SU-DHL-6 (cell line): ENCODE results near the gene PCBP1.
A peak's percentile ranks its signal among the peaks of the same experiment; 100 is the strongest.

Source experiments
- H2AFZ ChIP-seq: fragments of 200-600 bp; sonication (generic); 2 replicates; pipeline ENCODE4 v1.6.1; 2014; ENCODE audit warnings: low read depth, mild to moderate bottlenecking, moderate library complexity, mixed read lengths, antibody characterized with exemption, low read length; ENCODE audit not compliant: severe bottlenecking
- H3F3A ChIP-seq: fragments of 200-600 bp; shearing (Covaris generic); 2 replicates; pipeline ENCODE4 v1.6.0; 2016; ENCODE audit warnings: antibody characterized with exemption, mild to moderate bottlenecking; ENCODE audit not compliant: insufficient read depth
- H3K27ac ChIP-seq: fragments of 200-600 bp; sonication (generic); 2 replicates; pipeline ENCODE4 v1.5.1; 2016; ENCODE audit warnings: low read depth, mild to moderate bottlenecking, low read length, moderate library complexity, mixed read lengths
- H3K27me3 ChIP-seq: fragments of 200-600 bp; sonication (generic), shearing (Covaris generic); 2 replicates; pipeline ENCODE4 v1.6.0; 2014; ENCODE audit warnings: mild to moderate bottlenecking, low read length
- H3K36me3 ChIP-seq: fragments of 200-600 bp; sonication (generic); 2 replicates; pipeline ENCODE4 v1.6.1; 2014; ENCODE audit warnings: mild to moderate bottlenecking, low read length, mixed read lengths
- H3K4me2 ChIP-seq: fragments of 300-600, 200-600 bp; shearing (Covaris generic), sonication (generic); 2 replicates; pipeline ENCODE4 v1.6.0; 2014; ENCODE audit warnings: low read length, low read depth, mild to moderate bottlenecking; ENCODE audit not compliant: poor library complexity, severe bottlenecking
- H3K4me3 ChIP-seq: fragments of 200-600 bp; sonication (generic); 2 replicates; pipeline ENCODE4 v1.5.1; 2014; ENCODE audit warnings: antibody characterized with exemption, low read length, mild to moderate bottlenecking, mixed read lengths; ENCODE audit not compliant: insufficient read depth, poor library complexity, severe bottlenecking
- H3K79me2 ChIP-seq: fragments of 200-600 bp; sonication (generic); 2 replicates; pipeline ENCODE4 v1.6.1; 2014; ENCODE audit warnings: mild to moderate bottlenecking, low read length, moderate library complexity; ENCODE audit not compliant: insufficient read depth
- H3K9ac ChIP-seq: fragments of 200-600 bp; sonication (generic); 2 replicates; pipeline ENCODE4 v1.7.0; 2014; ENCODE audit warnings: mild to moderate bottlenecking, low read length
- H3K9me2 ChIP-seq: fragments of 200-600 bp; sonication (generic); replicated peaks from 2 replicates; pipeline ENCODE4 v1.6.1; 2014; ENCODE audit warnings: low read length; ENCODE audit not compliant: insufficient read depth
- H3K9me3 ChIP-seq: fragments of 200-600 bp; sonication (generic); 2 replicates; pipeline ENCODE4 v1.6.1; 2014; ENCODE audit warnings: low read length, mixed read lengths; ENCODE audit not compliant: insufficient read depth
- H4K20me1 ChIP-seq: fragments of 200-600 bp; sonication (generic); 2 replicates; pipeline ENCODE4 v1.6.1; 2014; ENCODE audit warnings: low read depth, mild to moderate bottlenecking, antibody characterized with exemption, low read length, moderate library complexity, mixed read lengths
- EZH2phosphoT487 ChIP-seq: fragments of 200-600 bp; sonication (generic), shearing (Covaris generic); conservative IDR thresholded peaks from 2 replicates; pipeline ENCODE4 v1.6.1; 2018; ENCODE audit warnings: mild to moderate bottlenecking, antibody characterized with exemption, low read length, moderate library complexity, mixed read lengths
- TF ChIP-seq, protein P1 (sequence below): fragments of 200-600 bp; sonication (generic); IDR thresholded peaks from one replicate; pipeline ENCODE4 v1.5.1; 2017; ENCODE audit warnings: antibody characterized with exemption, mild to moderate bottlenecking, low read length, moderate library complexity; ENCODE audit not compliant: insufficient read depth, poor library complexity, severe bottlenecking

PCBP1 gene

DNA sequence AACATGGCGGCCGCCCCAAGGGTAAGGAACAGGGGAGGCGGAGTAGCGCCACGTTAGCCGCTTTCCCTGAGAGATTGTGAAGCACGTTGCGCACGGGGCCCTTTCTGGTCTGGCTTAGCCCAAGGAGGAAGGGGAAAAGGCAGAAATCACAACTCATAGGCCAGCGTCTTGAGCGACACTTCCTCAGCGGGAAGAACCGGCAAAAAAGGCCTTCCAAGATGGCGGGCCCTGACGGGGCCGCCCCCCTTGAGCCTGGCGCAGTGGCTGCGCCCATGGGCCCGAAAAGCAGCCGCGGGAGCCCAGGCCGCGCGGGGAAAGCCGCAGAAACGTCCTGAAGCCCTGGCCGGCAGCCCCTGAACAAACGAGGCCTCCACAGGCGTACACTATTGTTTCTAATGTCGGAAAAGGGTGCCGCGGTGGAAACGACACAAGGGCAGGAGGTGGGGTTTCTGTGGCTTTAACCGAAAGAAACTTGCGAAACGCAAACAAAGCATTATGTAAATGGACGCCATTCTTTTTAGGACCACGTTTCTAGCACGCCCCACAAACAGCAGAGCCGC is 919 bp upstream of the PCBP1 start:
- H3K79me2 ChIP-seq, result peaks cover 20% of the 10 kb centered on the region
- H3K9ac ChIP-seq, result peak overlapping the region; percentile 99
- no peaks in the 10 kb centered on the region for H3K9me3 ChIP-seq
- H3K4me2 ChIP-seq, result peak overlapping the region; percentile 96
- H3F3A ChIP-seq, result peaks cover 69% of the 10 kb centered on the region
- H3K4me3 ChIP-seq, result peak overlapping the region; percentile 64
- peak overlapping the region; percentile 98 for H3K27ac ChIP-seq
- peaks cover 15% of the 10 kb centered on the region for H3K36me3 ChIP-seq
- TF ChIP-seq EZH2phosphoT487, result no peak
- TF ChIP-seq, protein P1, sequence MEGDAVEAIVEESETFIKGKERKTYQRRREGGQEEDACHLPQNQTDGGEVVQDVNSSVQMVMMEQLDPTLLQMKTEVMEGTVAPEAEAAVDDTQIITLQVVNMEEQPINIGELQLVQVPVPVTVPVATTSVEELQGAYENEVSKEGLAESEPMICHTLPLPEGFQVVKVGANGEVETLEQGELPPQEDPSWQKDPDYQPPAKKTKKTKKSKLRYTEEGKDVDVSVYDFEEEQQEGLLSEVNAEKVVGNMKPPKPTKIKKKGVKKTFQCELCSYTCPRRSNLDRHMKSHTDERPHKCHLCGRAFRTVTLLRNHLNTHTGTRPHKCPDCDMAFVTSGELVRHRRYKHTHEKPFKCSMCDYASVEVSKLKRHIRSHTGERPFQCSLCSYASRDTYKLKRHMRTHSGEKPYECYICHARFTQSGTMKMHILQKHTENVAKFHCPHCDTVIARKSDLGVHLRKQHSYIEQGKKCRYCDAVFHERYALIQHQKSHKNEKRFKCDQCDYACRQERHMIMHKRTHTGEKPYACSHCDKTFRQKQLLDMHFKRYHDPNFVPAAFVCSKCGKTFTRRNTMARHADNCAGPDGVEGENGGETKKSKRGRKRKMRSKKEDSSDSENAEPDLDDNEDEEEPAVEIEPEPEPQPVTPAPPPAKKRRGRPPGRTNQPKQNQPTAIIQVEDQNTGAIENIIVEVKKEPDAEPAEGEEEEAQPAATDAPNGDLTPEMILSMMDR, result no peak
- H3K27me3 ChIP-seq, result no peaks in the 10 kb centered on the region
- H3K9me2 ChIP-seq, result no peaks in the 10 kb centered on the region
- peak overlapping the region; percentile 54 for H2AFZ ChIP-seq
- H4K20me1 ChIP-seq, result no peaks in the 10 kb centered on the region

GRCh38 chr2:70087702-70088597 is 673 bp downstream of the PCBP1 start:
- no peaks in the 10 kb centered on the region for H3K9me2 ChIP-seq
- H3K27ac ChIP-seq, result peak overlapping the region; percentile 98
- H3K4me2 ChIP-seq, result peak overlapping the region; percentile 100
- H2AFZ ChIP-seq, result no peak overlapping the region
- no peaks in the 10 kb centered on the region for H3K9me3 ChIP-seq
- peaks cover 20% of the 10 kb centered on the region for H3K79me2 ChIP-seq
- peak overlapping the region; percentile 99 for H3K9ac ChIP-seq
- H4K20me1 ChIP-seq, result no peaks in the 10 kb centered on the region
- peaks cover 75% of the 10 kb centered on the region for H3F3A ChIP-seq
- TF ChIP-seq EZH2phosphoT487, result no peak
- TF ChIP-seq, protein P1, result no peak
- H3K4me3 ChIP-seq, result peak overlapping the region; percentile 96
- H3K27me3 ChIP-seq, result no peaks in the 10 kb centered on the region
- H3K36me3 ChIP-seq, result peaks cover 15% of the 10 kb centered on the region

DNA sequence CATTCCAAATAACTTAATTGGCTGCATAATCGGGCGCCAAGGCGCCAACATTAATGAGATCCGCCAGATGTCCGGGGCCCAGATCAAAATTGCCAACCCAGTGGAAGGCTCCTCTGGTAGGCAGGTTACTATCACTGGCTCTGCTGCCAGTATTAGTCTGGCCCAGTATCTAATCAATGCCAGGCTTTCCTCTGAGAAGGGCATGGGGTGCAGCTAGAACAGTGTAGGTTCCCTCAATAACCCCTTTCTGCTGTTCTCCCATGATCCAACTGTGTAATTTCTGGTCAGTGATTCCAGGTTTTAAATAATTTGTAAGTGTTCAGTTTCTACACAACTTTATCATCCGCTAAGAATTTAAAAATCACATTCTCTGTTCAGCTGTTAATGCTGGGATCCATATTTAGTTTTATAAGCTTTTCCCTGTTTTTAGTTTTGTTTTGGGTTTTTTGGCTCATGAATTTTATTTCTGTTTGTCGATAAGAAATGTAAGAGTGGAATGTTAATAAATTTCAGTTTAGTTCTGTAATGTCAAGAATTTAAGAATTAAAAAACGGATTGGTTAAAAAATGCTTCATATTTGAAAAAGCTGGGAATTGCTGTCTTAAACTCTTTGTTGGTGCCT is 1.4 kb downstream of the PCBP1 start:
- H3K36me3 ChIP-seq, result peaks cover 15% of the 10 kb centered on the region
- peak overlapping the region; percentile 98 for H3K27ac ChIP-seq
- peak overlapping the region; percentile 100 for H3K4me2 ChIP-seq
- no peaks in the 10 kb centered on the region for H3K9me2 ChIP-seq
- no peaks in the 10 kb centered on the region for H3K9me3 ChIP-seq
- H3F3A ChIP-seq, result peaks cover 68% of the 10 kb centered on the region
- H3K9ac ChIP-seq, result peak overlapping the region; percentile 99
- H3K79me2 ChIP-seq, result peaks cover 20% of the 10 kb centered on the region
- H3K4me3 ChIP-seq, result peak overlapping the region; percentile 96
- TF ChIP-seq, protein P1, result no peak
- no peak for TF ChIP-seq EZH2phosphoT487
- no peaks in the 10 kb centered on the region for H4K20me1 ChIP-seq
- H2AFZ ChIP-seq, result no peak overlapping the region
- H3K27me3 ChIP-seq, result no peaks in the 10 kb centered on the region
